ENCODE results near the gene NHLRC2. TPM values are rescaled to one million over a fixed set of nuclear protein-coding genes. Genes with fewer than 3 reads are reported as not detected.

The NHLRC2 gene
- total RNA-seq, 1 experiment from 2014 or later = 30.9 TPM

- H3K27ac Mint-ChIP-seq = no peak overlapping the region
- Histone ChIP-seq H2BK12ac (ENCODE audit: insufficient read length, low read depth, low read length) (no peak overlapping the region), H3K4me2 (ENCODE audit: insufficient read depth, insufficient read length, low read length) (no peak overlapping the region), H2BK20ac (ENCODE audit: low read depth, low read length, poor library complexity, severe bottlenecking) (no peak overlapping the region), H3K23me2 (ENCODE audit: insufficient read length, low read depth, low read length, poor library complexity, severe bottlenecking) (no peaks in the 10 kb centered on the region), H3K14ac (ENCODE audit: insufficient read depth, low read length) (no peak overlapping the region), H3K27ac (ENCODE audit: insufficient read length, low read depth, low read length) (no peak overlapping the region), H3K9me3 (ENCODE audit: control insufficient read depth, low read depth, low read length) (no peaks in the 10 kb centered on the region), H3K4me1 (ENCODE audit: insufficient read depth, low read length) (no peaks in the 10 kb centered on the region), H2AK5ac (ENCODE audit: insufficient read length, low read length) (no peak overlapping the region), H4K20me1 (ENCODE audit: control insufficient read depth, insufficient read depth, insufficient read length) (no peaks in the 10 kb centered on the region), H3K79me1 (ENCODE audit: insufficient read depth, low read depth, low read length, poor library complexity, severe bottlenecking) (no peaks in the 10 kb centered on the region), H3K56ac (ENCODE audit: insufficient read length, low read depth, low read length) (no peak overlapping the region), H2BK5ac (ENCODE audit: insufficient read length, low read length) (no peak overlapping the region), H4K91ac (ENCODE audit: insufficient read length, low read depth, low read length) (no peak overlapping the region), H3T11ph (ENCODE audit: low read length) (no peak overlapping the region), H3K4ac (ENCODE audit: low read depth, low read length) (no peak overlapping the region), H3K9ac (ENCODE audit: extremely low read depth, insufficient read length, low read length) (no peak overlapping the region), H3K23ac (ENCODE audit: insufficient read length, low read depth, low read length) (no peak overlapping the region), H3K27me3 (ENCODE audit: insufficient read depth, low read length) (no peaks in the 10 kb centered on the region), H4K5ac (ENCODE audit: insufficient read length, low read depth, low read length) (no peak overlapping the region), H2BK120ac (ENCODE audit: low read depth, low read length, poor library complexity, severe bottlenecking) (no peak overlapping the region), H2AFZ (ENCODE audit: low read length) (no peak overlapping the region), H3K18ac (ENCODE audit: insufficient read length, low read depth, low read length) (no peak overlapping the region), H3K79me2 (ENCODE audit: insufficient read depth, low read length) (no peaks in the 10 kb centered on the region), H4K8ac (replicated peaks; ENCODE audit: insufficient read length, low read depth, low read length) (no peak overlapping the region), H2BK15ac (ENCODE audit: low read depth, low read length) (no peak overlapping the region)
- TF ChIP-seq, protein P1, sequence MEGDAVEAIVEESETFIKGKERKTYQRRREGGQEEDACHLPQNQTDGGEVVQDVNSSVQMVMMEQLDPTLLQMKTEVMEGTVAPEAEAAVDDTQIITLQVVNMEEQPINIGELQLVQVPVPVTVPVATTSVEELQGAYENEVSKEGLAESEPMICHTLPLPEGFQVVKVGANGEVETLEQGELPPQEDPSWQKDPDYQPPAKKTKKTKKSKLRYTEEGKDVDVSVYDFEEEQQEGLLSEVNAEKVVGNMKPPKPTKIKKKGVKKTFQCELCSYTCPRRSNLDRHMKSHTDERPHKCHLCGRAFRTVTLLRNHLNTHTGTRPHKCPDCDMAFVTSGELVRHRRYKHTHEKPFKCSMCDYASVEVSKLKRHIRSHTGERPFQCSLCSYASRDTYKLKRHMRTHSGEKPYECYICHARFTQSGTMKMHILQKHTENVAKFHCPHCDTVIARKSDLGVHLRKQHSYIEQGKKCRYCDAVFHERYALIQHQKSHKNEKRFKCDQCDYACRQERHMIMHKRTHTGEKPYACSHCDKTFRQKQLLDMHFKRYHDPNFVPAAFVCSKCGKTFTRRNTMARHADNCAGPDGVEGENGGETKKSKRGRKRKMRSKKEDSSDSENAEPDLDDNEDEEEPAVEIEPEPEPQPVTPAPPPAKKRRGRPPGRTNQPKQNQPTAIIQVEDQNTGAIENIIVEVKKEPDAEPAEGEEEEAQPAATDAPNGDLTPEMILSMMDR (conservative IDR thresholded peaks at IDR 0.05) = no peak
- H3K36me3 Mint-ChIP-seq (ENCODE audit: insufficient read depth in 1 of 3, low read depth in 3 of 3) = peaks cover 0 to 7% (median 4%) of the 10 kb centered on the region in 3 experiments; a peak in 3 of 7 replicates
- no peaks in the 10 kb centered on the region for H3K9me3 Mint-ChIP-seq
- no CpG with 5 or more reads among the region's 2 CpGs for WGBS (ENCODE audit: extremely low coverage, insufficient read length, low lambda C conversion rate)
- H3K27me3 Mint-ChIP-seq (ENCODE audit: low read depth) = no peaks in the 10 kb centered on the region
- H3K4me1 Mint-ChIP-seq = no peaks in the 10 kb centered on the region
- no peak overlapping the region for H3K4me3 Mint-ChIP-seq
- no peak for DNase-seq
Measured at GRCh38 chr10:113915540-113915939, 61.1 kb downstream of the NHLRC2 start.
